ENCODE measurements around the gene VAV3. TPM values are rescaled to one million over a fixed set of nuclear protein-coding genes. Genes with fewer than 3 reads are reported as not detected.

VAV3 gene
- total and polyA plus RNA-seq, 9 of the 15 experiments (the other 6 are each of a cell fraction or from before 2014, with no cell fraction given): not detected

- no peak for TF ChIP-seq RNF219 (CRISPR knock-in tag; IDR thresholded peaks at IDR 0.05)
- TF ChIP-seq HNRNPL (IDR thresholded peaks at IDR 0.05; ENCODE audit: low read depth, low read length): no peak
- TF ChIP-seq E2F5 (CRISPR knock-in tag; IDR thresholded peaks at IDR 0.05): no peak
- TF ChIP-seq LEF1 (IDR thresholded peaks at IDR 0.05): no peak
- no peak for TF ChIP-seq IRF2 (CRISPR knock-in tag; IDR thresholded peaks at IDR 0.05)
- no peak for TF ChIP-seq POLR2B (IDR thresholded peaks at IDR 0.05; ENCODE audit: low read depth, partially characterized antibody)
- no peak for TF ChIP-seq ZNF436 (CRISPR knock-in tag; IDR thresholded peaks at IDR 0.05)
- TF ChIP-seq NFYB (IDR thresholded peaks at IDR 0.05; ENCODE audit: extremely low read depth, insufficient read length): no peak
Observed at GRCh38 chr1:107552781-107553180, 412.2 kb downstream of the VAV3 start (continued).

GRCh38 chr1:107551456-107551855 lies 413.5 kb downstream of the VAV3 start:
- no TSS peak for BruUV-seq (replicated peaks)

More at GRCh38 chr1:107551456-107551855, 413.5 kb downstream of the VAV3 start:
- TF ChIP-seq ZNF217 (CRISPR knock-in tag; IDR thresholded peaks at IDR 0.05): no peak
- no peak for TF ChIP-seq ZZZ3 (IDR thresholded peaks at IDR 0.05)
- TF ChIP-seq KAT2B (IDR thresholded peaks at IDR 0.05; ENCODE audit: low read depth, low read length): no peak
- no peak for TF ChIP-seq SIN3B (IDR thresholded peaks at IDR 0.05; ENCODE audit: low read depth)
- no peak for TF ChIP-seq ZNF133 (CRISPR knock-in tag; IDR thresholded peaks at IDR 0.05)
- TF ChIP-seq ZBED1 (IDR thresholded peaks at IDR 0.05): no peak
- no peak for TF ChIP-seq CCAR2 (IDR thresholded peaks at IDR 0.05; ENCODE audit: low read depth, low read length)
- no peak for TF ChIP-seq ZNF696 (CRISPR knock-in tag; conservative IDR thresholded peaks at IDR 0.05)
- TF ChIP-seq ZBTB8A (IDR thresholded peaks at IDR 0.05; ENCODE audit: partially characterized antibody): no peak
- TF ChIP-seq HMBOX1 (IDR thresholded peaks at IDR 0.05): no peak
- TF ChIP-seq PTBP1 (IDR thresholded peaks at IDR 0.05; ENCODE audit: low read depth, low read length): no peak
- Histone ChIP-seq H3K4me2 (ENCODE audit: insufficient read depth, low read length) (no peak overlapping the region), H3K4me1 (replicated peaks in 1 of 2; ENCODE audit: control insufficient read depth in 2 of 2, insufficient read depth in 2 of 2, low read length in 2 of 2) (no peaks in the 10 kb centered on the region), H4K20me1 (replicated peaks; ENCODE audit: control insufficient read depth, insufficient read depth, low read length) (no peaks in the 10 kb centered on the region), H3K4me3 (no peak overlapping the region), H3K27ac (ENCODE audit: extremely low read depth, low read depth, low read length) (no peak overlapping the region), H3K9ac (ENCODE audit: insufficient read depth in 1 of 2, low read depth in 2 of 2, low read length in 2 of 2) (no peak overlapping the region), H3K9me3 (replicated peaks; ENCODE audit: control insufficient read depth, insufficient read depth, low read depth, low read length) (no peaks in the 10 kb centered on the region), H3K9me1 (ENCODE audit: control insufficient read depth, insufficient read depth, low read length) (no peaks in the 10 kb centered on the region), H3K27me3 (ENCODE audit: control insufficient read depth in 2 of 2, insufficient read depth in 2 of 2, low read length in 2 of 2) (no peaks in the 10 kb centered on the region), H3K79me2 (ENCODE audit: control insufficient read depth, insufficient read depth, low read length) (no peaks in the 10 kb centered on the region), H2AFZ (ENCODE audit: low read depth, low read length) (no peak overlapping the region), H3K36me3 (ENCODE audit: control insufficient read depth, insufficient read depth, low read length) (no peaks in the 10 kb centered on the region)
- in situ Hi-C loops (cut with MboI): no loop called here
- ChIA-PET POLR2A (no interaction called here), CTCF (ENCODE audit: low intra/inter-chr PET ratio) (no interaction called here)
- ATAC-seq: no peak
- FAIRE-seq: no peak
- no peak for DNase-seq (ENCODE audit: extremely low read depth in 1 of 4, low spot score in 3 of 4)
- WGBS (ENCODE audit: insufficient coverage, low coverage, missing lambda C conversion rate): 0% methylated on average over 1 of the region's 1 CpG
- intact Hi-C loops (cut with micrococcal nuclease): no loop called here
